ENCODE data around the gene KDELR1. TPM values are rescaled to one million over a fixed set of nuclear protein-coding genes. Genes with fewer than 3 reads are reported as not detected.

KDELR1 gene
- total and polyA plus RNA-seq, 9 of the 15 experiments (the other 6 are each of a cell fraction or from before 2014, with no cell fraction given) = 6.1 to 165 (median 58.5) TPM

DNA sequence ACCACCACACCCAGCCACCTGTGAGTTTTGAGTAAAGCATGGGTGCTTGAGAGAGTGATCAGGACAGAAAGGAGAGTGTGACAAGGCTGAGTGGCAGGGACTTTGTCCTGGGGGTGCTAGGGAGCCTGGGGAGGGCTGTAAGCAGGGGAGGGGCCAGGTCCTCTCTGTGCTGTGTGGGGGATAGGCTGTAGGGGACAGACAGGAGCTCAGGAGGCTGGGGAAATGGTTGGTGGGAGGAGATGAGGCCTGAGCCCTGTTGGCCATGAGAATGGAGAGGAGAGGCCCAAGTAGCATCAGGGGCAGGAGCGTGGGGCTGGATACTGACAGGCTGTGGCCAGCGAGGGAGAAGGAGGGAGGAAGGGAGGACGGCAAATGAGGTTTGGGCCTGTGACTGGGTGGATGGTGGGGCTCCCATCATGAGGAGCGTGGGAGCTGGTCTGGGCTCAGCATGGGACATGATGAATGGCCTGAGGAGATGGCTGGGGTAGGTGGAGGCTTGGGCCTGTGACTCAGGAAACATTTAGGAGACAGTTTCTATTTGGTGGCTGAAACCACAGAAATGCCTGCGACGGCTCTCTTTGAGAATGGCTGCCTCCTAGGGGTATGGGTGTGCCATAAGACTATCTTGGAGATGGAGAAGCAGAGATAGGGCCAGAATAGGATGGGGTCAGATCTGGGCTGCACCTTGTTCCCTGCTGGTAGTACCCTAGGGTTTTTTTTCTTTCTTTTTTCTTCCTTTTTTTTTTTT is 27.1 kb upstream of the KDELR1 start (continued):
- TF ChIP-seq NEUROD1 (IDR thresholded peaks at IDR 0.05; ENCODE audit: borderline replicate concordance, low read depth, low read length, partially characterized antibody) = no peak
- TF ChIP-seq TAL1 (IDR thresholded peaks at IDR 0.05) = no peak
- TF ChIP-seq, protein P1, sequence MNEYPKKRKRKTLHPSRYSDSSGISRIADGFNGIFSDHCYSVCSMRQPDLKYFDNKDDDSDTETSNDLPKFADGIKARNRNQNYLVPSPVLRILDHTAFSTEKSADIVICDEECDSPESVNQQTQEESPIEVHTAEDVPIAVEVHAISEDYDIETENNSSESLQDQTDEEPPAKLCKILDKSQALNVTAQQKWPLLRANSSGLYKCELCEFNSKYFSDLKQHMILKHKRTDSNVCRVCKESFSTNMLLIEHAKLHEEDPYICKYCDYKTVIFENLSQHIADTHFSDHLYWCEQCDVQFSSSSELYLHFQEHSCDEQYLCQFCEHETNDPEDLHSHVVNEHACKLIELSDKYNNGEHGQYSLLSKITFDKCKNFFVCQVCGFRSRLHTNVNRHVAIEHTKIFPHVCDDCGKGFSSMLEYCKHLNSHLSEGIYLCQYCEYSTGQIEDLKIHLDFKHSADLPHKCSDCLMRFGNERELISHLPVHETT (CRISPR knock-in tag; conservative IDR thresholded peaks at IDR 0.05 in 1 of 2, IDR thresholded peaks at IDR 0.05 in 1 of 2) = peak in 1 of 2 experiments; percentile 64; a peak in 2 of 4 replicates
- 0 out of 2 replicates have a peak, but pooled peaks have one; percentile 43 for TF ChIP-seq NFE2 (IDR thresholded peaks at IDR 0.05; ENCODE audit: low read depth)
- TF ChIP-seq, protein P2, sequence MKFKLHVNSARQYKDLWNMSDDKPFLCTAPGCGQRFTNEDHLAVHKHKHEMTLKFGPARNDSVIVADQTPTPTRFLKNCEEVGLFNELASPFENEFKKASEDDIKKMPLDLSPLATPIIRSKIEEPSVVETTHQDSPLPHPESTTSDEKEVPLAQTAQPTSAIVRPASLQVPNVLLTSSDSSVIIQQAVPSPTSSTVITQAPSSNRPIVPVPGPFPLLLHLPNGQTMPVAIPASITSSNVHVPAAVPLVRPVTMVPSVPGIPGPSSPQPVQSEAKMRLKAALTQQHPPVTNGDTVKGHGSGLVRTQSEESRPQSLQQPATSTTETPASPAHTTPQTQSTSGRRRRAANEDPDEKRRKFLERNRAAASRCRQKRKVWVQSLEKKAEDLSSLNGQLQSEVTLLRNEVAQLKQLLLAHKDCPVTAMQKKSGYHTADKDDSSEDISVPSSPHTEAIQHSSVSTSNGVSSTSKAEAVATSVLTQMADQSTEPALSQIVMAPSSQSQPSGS (CRISPR knock-in tag; IDR thresholded peaks at IDR 0.05) = no peak
- no peak for TF ChIP-seq DDX20 (tag; IDR thresholded peaks at IDR 0.05; ENCODE audit: low read depth)
- no peak for TF ChIP-seq PTRF (tag; IDR thresholded peaks at IDR 0.05)
- no peak for TF ChIP-seq ELF4 (CRISPR knock-in tag; IDR thresholded peaks at IDR 0.05)
- TF ChIP-seq NFIC (IDR thresholded peaks at IDR 0.05) = no peak
- no peak for TF ChIP-seq ZBTB17 (CRISPR knock-in tag; IDR thresholded peaks at IDR 0.05)
- no peak for TF ChIP-seq IFI16 (CRISPR knock-in tag; IDR thresholded peaks at IDR 0.05)
- no peak for TF ChIP-seq NCOR1 (IDR thresholded peaks at IDR 0.05)
- TF ChIP-seq MCM7 (IDR thresholded peaks at IDR 0.05) = no peak
- TF ChIP-seq, protein P3, sequence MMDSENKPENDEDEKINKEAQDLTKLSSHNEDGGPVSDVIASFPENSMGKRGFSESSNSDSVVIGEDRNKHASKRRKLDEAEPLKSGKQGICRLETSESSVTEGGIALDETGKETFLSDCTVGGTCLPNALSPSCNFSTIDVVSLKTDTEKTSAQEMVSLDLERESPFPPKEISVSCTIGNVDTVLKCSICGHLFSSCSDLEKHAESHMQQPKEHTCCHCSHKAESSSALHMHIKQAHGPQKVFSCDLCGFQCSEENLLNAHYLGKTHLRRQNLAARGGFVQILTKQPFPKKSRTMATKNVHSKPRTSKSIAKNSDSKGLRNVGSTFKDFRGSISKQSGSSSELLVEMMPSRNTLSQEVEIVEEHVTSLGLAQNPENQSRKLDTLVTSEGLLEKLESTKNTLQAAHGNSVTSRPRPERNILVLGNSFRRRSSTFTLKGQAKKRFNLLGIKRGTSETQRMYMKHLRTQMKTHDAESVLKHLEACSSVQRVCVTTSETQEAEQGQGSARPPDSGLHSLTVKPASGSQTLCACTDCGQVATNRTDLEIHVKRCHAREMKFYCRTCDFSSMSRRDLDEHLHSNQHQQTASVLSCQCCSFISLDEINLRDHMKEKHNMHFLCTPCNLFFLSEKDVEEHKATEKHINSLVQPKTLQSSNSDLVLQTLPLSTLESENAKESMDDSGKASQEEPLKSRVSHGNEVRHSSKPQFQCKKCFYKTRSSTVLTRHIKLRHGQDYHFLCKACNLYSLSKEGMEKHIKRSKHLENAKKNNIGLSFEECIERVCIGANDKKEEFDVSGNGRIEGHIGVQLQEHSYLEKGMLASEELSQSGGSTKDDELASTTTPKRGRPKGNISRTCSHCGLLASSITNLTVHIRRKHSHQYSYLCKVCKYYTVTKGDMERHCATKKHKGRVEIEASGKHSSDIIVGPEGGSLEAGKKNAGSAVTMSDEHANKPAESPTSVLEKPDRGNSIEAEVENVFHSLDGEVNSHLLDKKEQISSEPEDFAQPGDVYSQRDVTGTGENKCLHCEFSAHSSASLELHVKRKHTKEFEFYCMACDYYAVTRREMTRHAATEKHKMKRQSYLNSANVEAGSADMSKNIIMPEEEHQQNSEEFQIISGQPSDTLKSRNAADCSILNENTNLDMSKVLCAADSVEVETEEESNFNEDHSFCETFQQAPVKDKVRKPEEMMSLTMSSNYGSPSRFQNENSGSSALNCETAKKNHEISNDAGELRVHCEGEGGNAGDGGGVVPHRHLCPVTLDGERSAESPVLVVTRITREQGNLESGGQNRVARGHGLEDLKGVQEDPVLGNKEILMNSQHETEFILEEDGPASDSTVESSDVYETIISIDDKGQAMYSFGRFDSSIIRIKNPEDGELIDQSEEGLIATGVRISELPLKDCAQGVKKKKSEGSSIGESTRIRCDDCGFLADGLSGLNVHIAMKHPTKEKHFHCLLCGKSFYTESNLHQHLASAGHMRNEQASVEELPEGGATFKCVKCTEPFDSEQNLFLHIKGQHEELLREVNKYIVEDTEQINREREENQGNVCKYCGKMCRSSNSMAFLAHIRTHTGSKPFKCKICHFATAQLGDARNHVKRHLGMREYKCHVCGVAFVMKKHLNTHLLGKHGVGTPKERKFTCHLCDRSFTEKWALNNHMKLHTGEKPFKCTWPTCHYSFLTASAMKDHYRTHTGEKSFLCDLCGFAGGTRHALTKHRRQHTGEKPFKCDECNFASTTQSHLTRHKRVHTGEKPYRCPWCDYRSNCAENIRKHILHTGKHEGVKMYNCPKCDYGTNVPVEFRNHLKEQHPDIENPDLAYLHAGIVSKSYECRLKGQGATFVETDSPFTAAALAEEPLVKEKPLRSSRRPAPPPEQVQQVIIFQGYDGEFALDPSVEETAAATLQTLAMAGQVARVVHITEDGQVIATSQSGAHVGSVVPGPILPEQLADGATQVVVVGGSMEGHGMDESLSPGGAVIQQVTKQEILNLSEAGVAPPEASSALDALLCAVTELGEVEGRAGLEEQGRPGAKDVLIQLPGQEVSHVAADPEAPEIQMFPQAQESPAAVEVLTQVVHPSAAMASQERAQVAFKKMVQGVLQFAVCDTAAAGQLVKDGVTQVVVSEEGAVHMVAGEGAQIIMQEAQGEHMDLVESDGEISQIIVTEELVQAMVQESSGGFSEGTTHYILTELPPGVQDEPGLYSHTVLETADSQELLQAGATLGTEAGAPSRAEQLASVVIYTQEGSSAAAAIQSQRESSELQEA (IDR thresholded peaks at IDR 0.05; ENCODE audit: low read depth) = no peak
- TF ChIP-seq KAT2B (IDR thresholded peaks at IDR 0.05; ENCODE audit: low read depth, low read length) = no peak
- TF ChIP-seq ZNF184 (CRISPR knock-in tag; IDR thresholded peaks at IDR 0.05) = no peak
- no peak for TF ChIP-seq ZNF583 (CRISPR knock-in tag; IDR thresholded peaks at IDR 0.05)
- TF ChIP-seq LARP7 (IDR thresholded peaks at IDR 0.05) = no peak
- no peak for TF ChIP-seq ZNF146 (CRISPR knock-in tag; IDR thresholded peaks at IDR 0.05; ENCODE audit: unreplicated experiment)

Measured in K562 (cell line).